ENCODE results near the gene ZIC4. TPM values are rescaled to one million over a fixed set of nuclear protein-coding genes. Genes with fewer than 3 reads are reported as not detected.

The ZIC4 gene
- total and polyA plus RNA-seq, 10 of the 15 experiments (the other 5 are each of a cell fraction or from before 2014, with no cell fraction given), result not detected

GRCh38 chr3:147343926-147344325, 62.4 kb downstream of the ZIC4 start (continued):
- TF ChIP-seq MLLT1 (IDR thresholded peaks at IDR 0.05) (no peak), TCF7 (IDR thresholded peaks at IDR 0.05; ENCODE audit: borderline replicate concordance) (no peak), NFYA (IDR thresholded peaks at IDR 0.05; ENCODE audit: borderline replicate concordance, low read depth, low read length) (no peak)

GRCh38 chr3:147341727-147342126, 64.6 kb downstream of the ZIC4 start:
- intact Hi-C loops (cut with micrococcal nuclease; ENCODE audit: unreplicated experiment), result no loop called here
- H3K4me1 ChIP-seq (ENCODE audit: control insufficient read depth, insufficient read depth, low read length), result no peaks in the 10 kb centered on the region

More at GRCh38 chr3:147341727-147342126, 64.6 kb downstream of the ZIC4 start:
- Histone ChIP-seq H3K36me3 (ENCODE audit: control insufficient read depth in 2 of 2, insufficient read depth in 2 of 2, low read length in 1 of 2) (no peaks in the 10 kb centered on the region), H3K4me3 (no peak overlapping the region), H3K9ac (ENCODE audit: control insufficient read depth, insufficient read depth, low read length) (no peak overlapping the region), H3K27me3 (replicated peaks in 1 of 2; ENCODE audit: control insufficient read depth in 2 of 2, insufficient read depth in 2 of 2, low read length in 1 of 2) (no peaks in the 10 kb centered on the region), H4K20me1 (ENCODE audit: control insufficient read depth, insufficient read depth) (no peaks in the 10 kb centered on the region), H3K4me2 (ENCODE audit: control insufficient read depth, insufficient read depth) (no peak overlapping the region), H3K9me3 (replicated peaks; ENCODE audit: control insufficient read depth, insufficient read depth, low read length) (no peaks in the 10 kb centered on the region), H3K79me2 (ENCODE audit: control insufficient read depth, insufficient read depth, low read length) (no peaks in the 10 kb centered on the region), H2AFZ (ENCODE audit: control insufficient read depth, low read depth, low read length) (no peak overlapping the region), H3K27ac (ENCODE audit: control insufficient read depth, insufficient read depth) (no peak overlapping the region)
- in situ Hi-C loops (cut with MboI), result no loop called here
- DNase-seq (ENCODE audit: low read depth, low spot score), result no peak
- ChIA-PET RAD21 (ENCODE audit: unreplicated experiment) (no interaction called here), CTCF (interaction anchor here (1.5 kb wide), 1 partner anchor 18 kb away, joined by 3 read pairs; no protein-coding TSS in a partner anchor), SMC1A (ENCODE audit: uncharacterized antibody, unreplicated experiment) (interaction anchor here (0.7 kb wide), 1 partner anchor 898 kb away, joined by 4 read pairs; no protein-coding TSS in a partner anchor), POLR2A (no interaction called here)
- no peak for ATAC-seq
- TF ChIP-seq SUPT20H (IDR thresholded peaks at IDR 0.05; ENCODE audit: borderline replicate concordance, control insufficient read depth, low read depth, low read length), result no peak
- no peak for TF ChIP-seq ATF7 (IDR thresholded peaks at IDR 0.05; ENCODE audit: low read depth)
- no peak for TF ChIP-seq CHD2 (IDR thresholded peaks at IDR 0.05; ENCODE audit: borderline replicate concordance, low read depth, low read length)
- TF ChIP-seq SPI1 (IDR thresholded peaks at IDR 0.05; ENCODE audit: borderline replicate concordance, insufficient read depth, low read depth, low read length), result no peak
- TF ChIP-seq CBFB (IDR thresholded peaks at IDR 0.05; ENCODE audit: low read depth), result no peak
- TF ChIP-seq NR2F1 (conservative IDR thresholded peaks at IDR 0.05), result no peak
- WGBS (ENCODE audit: insufficient coverage, insufficient replicate concordance, low lambda C conversion rate, missing lambda C conversion rate), result 11% methylated on average over 2 of the region's 2 CpGs
- no TSS peak for BruUV-seq (replicated peaks)
- no peak for FAIRE-seq

Measured in GM12878 (cell line).